COLO829 (cell line): ENCODE data around the gene NCKAP5.
A peak's percentile ranks its signal among the peaks of the same experiment; 100 is the strongest.

ENCODE experiments used
- DNase-seq: peaks from one replicate; pipeline ENCODE4 v3.0.0; 2012; ENCODE audit warnings: low spot score

Gene NCKAP5

GRCh38 chr2:133421516-133422324 is 146.5 kb downstream of the NCKAP5 start:
- no peak for DNase-seq

GRCh38 chr2:133420788-133421187 is 147.5 kb downstream of the NCKAP5 start:
- no peak for DNase-seq

DNA sequence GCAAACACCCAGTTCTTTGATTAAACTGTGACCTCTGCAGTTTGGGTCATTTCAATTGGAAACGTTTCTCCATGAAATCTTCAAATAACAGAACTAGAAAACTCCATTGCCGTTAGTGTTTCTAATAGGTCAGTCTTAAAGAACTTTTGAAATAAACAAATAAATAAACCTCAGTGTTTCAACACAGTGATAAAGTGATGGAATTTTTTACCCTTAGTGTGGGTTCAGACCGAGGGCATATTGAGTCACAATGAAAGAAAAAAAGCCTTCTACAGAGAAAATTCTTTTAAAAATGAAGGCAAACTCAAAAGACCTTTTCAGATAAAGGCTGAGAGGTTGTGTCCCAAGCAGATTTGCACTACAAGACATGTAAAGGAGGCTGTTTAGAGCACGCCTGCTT is 149.6 kb downstream of the NCKAP5 start:
- no peak for DNase-seq

DNA sequence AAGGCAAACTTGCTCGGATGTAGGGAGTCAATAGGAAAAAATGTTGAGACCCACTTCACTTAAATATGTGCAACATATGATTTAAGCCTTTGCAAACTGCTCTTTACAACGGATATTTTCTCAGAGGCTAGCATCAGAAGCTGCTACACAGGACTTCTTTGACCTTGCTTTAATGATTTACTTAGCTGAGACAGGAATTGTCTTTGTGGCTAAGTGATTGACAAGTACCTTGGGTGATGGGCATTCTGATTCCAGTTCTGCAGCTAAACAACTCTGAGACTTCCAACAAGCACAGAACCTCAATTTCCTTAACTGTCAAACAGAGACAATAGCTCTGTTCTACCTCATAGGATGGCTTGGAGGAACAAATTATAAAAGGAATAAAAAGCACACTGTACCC is 150.2 kb downstream of the NCKAP5 start:
- peak; percentile 22 for DNase-seq

- no peak for DNase-seq
Measured at GRCh38 chr2:133417415-133417814, 150.8 kb downstream of the NCKAP5 start.

DNA sequence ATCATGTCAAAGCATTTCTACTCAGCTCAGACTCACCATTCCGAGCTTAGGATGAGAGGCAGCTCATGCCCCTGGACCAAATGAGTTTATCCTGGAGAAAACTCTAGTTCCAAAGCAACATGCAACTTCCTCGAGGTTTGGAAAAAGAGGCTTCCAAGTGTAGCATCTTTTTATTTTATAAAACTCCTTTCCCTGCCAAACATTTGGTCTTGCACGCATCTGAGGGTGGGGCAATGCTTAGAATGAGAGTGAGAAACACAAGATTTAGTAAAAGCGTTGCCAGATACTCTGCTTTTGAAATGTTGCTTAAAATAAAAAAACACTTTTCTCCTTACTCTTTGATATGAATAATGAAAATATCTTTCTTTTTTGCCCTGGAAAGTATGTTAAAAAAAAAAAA is 151.5 kb downstream of the NCKAP5 start:
- no peak for DNase-seq

DNA sequence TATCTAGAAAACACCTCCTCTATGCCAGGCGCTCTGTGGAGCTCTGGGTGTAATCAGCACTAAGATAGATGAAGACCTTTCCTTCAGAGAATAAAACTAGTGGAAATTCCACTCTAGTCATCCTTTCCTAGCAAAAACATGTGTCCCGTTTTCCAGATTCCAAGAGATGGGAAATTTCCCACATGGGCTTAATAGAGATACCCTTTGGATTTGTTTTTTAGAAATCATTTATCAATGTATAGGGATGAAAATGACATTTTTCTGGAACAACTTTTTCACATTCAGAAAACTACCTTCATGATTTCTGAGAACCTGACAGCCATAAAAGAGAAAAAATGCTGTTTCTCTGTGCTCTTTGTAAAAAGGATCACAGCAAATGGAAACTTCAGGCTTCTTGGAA is 152.1 kb downstream of the NCKAP5 start:
- DNase-seq, result no peak

DNA sequence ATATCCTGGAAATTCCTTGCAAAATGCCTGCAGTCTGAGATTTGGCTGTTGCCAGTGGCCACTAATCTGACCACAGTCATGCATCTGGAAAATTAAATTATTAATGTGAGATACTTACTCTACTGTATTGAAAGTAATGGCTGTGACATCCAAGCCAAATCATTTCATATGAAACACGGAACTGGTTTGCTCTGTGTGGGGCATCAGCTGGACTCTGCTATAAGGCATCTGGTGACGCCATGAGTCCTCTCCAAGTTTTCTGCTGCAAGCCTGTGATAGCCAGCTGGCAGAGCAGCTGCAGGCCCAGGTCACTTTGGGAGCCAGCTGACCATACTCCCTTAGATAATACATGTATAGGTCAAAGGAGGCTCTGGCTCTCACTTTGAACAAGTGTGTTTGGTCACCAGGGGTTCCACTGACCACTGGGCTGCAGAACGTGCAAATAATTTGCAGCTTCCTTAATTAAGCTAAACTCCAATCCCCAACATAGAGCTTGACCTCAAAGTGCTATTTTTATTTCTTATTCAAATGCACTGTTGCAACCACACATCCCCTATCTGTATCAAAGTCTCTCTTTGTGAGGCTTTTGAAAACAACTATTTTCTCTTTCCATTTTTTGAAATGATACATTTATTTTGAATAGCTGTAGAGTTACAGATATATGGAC is 152.9 kb downstream of the NCKAP5 start:
- DNase-seq, result no peak

GRCh38 chr2:133414486-133415209 is 153.6 kb downstream of the NCKAP5 start:
- no peak for DNase-seq

DNA sequence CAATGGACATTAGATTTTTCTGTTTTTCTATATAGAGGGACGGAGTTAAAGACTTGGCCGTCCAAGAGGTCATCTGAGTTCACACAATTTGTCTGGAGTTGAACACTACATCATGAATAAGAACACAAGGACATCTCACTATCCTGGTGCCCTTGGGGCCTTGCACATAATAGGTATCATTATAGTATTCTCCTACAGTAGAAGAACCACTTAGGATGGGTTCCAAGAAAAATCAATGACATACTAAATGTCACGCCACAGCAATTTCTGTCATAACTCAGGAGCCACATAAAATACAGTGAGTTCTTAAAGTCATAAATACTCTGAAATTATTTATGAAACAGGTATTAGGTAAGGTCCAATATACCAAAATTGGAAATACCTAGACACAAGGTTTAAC is 154.4 kb downstream of the NCKAP5 start:
- peak; percentile 48 for DNase-seq

- DNase-seq, result no peak
Measured at GRCh38 chr2:133412694-133413093, 155.6 kb downstream of the NCKAP5 start.

- no peak for DNase-seq
Measured at GRCh38 chr2:133411857-133412256, 156.4 kb downstream of the NCKAP5 start.

DNA sequence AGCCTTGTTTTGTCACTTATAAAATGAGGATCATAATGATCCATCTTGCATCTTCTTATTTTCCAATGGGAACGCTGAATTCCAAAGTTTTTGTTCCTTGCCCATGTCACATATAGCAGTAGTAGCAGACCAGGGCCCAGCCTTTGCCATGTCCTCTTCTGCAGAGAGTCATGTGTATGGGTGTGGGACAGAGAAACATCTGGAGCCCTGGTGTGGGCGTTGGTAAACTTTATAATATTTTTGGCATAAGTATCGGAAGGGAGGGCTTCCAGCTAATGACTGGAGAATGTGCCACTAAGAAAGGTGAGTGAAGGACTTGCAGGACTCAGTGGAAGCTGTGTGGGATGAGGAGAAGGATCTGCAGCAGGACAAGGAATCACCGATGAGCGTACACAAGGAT is 157.2 kb downstream of the NCKAP5 start:
- no peak for DNase-seq

- DNase-seq, result no peak
Measured at GRCh38 chr2:133409581-133410285, 158.5 kb downstream of the NCKAP5 start.

DNA sequence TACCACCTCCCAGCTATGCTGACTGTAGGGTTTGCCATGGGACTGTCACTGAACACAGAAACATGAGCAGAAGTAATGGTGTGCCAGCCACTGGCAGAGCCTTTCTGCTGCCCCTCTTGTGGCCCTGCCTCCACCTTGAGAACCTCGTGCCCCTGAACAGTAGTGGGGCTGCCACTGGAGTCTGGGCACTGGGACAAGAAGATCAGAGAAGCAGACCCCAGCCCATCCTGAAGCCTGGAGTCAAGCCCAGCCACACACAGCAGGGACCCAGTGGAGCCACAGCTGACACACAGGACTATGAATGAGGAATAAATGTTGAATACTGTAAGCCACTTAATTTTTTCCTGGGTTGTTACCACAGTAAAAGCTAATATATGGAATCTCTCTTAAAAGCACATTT is 159.6 kb downstream of the NCKAP5 start:
- no peak for DNase-seq

DNA sequence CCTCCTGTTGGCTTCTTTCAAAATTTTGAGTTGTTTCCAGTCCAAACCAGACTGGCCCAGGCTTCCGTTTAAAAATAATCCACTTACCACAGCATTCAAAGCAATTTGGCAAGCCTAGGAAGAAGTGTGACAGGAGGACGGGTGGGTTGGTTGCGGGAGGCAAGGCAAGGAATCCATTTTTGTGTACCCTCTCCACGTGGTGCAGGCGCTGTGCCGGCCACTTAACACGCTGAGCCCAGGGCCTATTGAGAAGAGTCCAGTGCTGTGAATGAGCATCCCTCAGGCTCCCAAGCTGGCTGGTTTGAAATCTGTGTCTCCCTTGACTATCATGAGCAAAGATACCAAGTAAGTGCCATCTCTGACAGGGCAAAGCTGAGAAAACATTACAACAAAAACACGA is 160.9 kb downstream of the NCKAP5 start:
- no peak for DNase-seq

- DNase-seq, result no peak
Measured at GRCh38 chr2:133405252-133405651, 163.0 kb downstream of the NCKAP5 start.

DNA sequence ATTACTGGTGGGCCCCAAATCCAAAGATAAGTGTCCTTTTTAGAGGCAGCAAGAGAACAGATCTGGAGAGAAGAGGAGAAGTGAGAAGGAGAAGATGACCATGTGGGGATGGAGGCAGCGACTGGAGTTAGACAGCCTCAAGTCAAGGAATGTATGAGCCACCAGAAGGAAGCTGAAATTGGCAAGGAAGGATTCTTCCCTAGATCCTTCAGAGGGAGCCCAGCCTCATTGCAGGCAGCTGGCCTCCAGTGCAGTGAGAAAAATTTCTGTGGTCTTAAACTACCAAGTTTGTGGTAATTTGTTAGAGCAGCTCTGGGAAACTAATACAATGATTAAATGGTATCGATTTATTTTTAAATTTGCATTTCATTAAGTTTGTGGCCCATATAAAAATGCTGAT is 167.9 kb downstream of the NCKAP5 start:
- no peak for DNase-seq

GRCh38 chr2:133393895-133394294 is 174.4 kb downstream of the NCKAP5 start:
- DNase-seq, result no peak

DNA sequence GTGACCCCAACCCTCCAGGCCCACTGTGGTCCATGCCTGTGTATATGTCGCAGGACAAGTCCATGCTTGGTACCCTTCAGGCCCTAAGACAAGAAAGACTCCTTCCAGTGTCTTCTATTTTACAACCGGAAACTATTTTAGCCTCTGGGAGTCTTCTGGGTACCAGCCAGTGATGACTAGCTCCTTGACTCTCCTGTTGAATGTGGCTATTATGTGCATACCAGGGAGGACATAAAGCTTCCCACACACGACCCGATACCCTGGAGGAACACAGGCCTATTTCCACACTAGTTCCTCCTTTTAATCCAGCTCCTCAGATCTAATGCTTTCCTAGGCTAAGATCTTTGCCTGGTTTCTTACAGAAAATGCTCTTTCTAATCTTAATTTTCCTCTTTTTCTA is 178.1 kb downstream of the NCKAP5 start:
- DNase-seq, result peak; percentile 95

- DNase-seq, result no peak
Measured at GRCh38 chr2:133389569-133389968, 178.7 kb downstream of the NCKAP5 start.

GRCh38 chr2:133382566-133382965 is 185.7 kb downstream of the NCKAP5 start:
- no peak for DNase-seq
